GM19043 (cell line): ENCODE results near the gene PRSS3.
"Not testable (repeated sequence)": the region's sequence is repeated elsewhere in the genome, so short reads cannot be mapped to it uniquely, and the experiment has no call there.

Experiments used
- ATAC-seq: cut with Tn5 transposase; IDR thresholded peaks from one replicate; pipeline ENCODE4 v1.9.1; 2021; ENCODE audit warnings: low read depth; ENCODE audit not compliant: unreplicated experiment

Gene PRSS3

DNA sequence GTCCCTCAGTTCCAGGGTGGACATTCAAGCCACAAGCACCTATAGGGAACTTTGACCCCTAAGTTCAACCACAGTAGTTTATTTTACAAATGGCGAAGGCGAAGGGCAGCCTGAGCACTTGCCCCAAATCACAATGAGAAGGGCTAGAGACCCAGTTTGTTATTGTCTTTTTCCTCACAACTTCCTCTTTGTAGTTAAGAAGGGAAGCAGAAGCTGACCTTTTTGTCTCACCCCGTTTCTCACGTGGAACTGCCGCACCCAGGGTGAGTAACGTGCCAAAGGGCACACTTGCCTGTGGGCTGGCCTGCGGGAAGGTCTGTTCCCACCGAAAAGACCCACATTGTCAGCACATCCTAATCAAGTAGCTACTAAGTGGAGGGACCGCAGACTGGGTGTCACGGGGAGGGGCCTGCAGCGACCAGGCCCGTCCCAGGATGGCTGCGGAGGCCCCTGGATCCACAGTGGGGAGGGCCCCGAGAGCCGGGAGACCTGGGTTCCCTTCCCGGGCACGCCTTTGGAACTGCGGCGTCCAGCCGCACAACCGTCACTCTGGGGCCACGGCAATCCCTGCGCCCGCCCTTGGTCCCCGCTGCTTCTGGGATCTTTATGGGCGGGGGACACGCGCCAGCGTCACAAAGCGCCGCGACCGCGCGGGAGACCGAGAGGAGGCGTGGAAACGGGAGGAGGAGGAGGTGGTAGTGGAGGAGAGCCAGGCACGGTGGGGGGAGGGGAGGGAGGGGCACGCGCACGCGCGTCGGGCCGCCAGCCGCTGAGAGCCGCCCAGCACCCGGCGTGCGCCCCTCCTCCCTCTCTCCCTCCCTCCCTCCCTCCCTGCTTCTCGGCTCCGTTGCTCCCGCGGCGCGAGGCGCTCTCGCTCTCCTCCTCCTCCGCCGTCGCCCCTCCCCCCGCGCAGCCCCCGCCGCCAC lies 21.2 kb downstream of the PRSS3 start, which contains the start of gene UBE2R2:
TSS of gene UBE2R2 (plus strand) at position 834 of the 926 bp plus-strand sequence. CDS start 598 bp downstream, outside the sequence.
- ATAC-seq = peak; percentile 59

DNA sequence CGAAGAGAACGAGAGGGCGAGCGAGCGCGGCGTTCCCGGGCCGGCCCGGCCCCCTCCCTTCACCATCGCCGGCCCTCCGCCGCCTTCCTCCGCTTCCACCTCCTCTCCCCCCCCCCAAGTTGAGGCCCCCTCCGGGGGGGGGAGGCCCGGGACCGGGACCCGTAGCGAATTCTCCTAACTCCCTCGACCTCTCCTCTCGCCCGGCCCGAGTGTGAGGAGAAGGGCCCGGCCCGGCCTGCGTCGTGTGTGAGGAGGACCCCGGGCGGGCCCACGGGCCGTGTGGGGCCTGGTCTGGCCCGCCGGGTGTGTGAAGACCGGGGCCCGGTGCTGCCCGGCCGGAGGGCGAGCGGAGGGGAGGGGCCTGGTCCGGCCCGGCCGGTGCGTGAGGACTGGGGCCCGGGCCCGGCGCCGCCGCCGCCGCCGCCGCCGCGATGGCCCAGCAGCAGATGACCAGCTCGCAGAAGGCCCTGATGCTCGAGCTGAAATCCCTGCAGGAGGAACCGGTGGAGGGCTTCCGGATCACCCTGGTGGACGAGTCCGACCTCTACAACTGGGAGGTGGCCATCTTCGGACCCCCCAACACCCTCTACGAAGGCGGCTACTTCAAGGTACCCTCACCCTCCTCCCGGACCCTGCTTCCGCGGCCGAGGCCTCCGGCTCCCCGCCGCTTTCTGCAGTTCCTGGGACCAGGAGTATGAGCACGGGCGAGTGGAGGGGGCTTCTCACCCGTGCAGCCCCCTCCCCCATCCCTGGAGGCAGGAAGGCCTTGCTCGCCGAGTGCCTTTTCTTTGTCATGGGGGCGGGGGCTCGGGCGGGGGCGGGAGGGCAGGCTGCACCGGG lies 22.2 kb downstream of the PRSS3 start:
- ATAC-seq = peak; percentile 3

DNA sequence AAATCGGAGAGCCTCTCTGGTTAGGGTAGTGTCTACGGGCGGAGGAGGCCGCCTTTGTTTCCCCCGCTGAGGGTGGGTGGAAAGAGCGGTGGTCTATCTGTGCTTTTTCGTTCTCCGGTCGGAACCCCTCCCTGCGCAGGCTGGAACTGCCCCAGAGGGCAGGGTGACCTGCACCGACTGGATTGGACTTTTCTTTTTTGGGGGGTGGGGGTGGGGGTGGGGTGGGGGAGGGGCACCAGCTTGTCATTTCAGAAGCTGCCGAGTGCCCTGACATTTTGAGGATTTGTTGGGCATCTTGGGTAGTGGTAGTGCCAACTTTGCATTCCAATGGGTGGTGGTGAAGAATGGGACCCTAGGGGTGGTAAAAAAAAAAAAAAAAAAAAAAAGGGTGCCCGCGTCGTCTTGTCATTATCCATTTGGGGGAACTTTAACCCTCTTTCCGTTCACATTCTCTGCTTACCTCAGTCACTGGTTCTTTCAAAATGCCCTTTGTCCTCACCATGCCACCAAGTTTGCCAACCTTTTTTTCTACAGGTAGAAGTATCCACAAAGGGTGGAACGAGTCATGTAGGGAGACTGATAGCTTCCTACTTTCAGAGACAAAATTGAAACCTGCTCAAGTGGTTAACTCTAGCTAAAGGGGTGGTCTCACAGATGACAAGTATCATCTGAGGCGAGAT lies 22.9 kb downstream of the PRSS3 start:
- no peak for ATAC-seq

DNA sequence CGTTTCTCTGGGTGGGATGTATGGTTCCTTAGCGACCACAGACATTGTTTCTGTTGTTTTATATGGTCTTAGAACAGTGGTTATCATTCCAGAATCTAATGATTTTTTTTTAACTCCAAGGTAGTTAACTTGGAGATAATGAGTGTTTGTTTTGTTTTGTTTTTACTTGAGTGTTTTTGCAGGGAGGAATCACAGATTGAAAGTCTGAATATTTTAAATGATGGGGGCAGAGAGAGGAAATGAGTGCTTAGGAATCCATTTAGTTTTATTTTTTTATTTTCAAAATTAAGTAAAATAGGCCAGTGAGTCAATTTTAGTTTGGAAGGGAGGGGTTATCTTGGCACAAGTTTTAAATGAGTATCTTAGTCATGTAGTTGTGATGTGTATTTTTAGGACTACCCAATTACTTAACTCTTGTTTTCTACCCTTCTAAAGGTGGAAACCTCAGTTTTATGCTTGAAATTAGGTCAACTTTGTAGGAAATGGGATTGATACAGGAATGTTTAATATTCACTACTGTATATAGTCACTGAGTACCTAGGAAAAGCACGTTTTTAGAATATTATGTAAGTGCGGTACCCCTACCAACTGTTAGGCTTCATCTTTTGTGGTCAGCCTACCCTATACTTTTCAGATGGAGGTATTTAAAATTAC lies 23.6 kb downstream of the PRSS3 start:
- ATAC-seq = no peak

DNA sequence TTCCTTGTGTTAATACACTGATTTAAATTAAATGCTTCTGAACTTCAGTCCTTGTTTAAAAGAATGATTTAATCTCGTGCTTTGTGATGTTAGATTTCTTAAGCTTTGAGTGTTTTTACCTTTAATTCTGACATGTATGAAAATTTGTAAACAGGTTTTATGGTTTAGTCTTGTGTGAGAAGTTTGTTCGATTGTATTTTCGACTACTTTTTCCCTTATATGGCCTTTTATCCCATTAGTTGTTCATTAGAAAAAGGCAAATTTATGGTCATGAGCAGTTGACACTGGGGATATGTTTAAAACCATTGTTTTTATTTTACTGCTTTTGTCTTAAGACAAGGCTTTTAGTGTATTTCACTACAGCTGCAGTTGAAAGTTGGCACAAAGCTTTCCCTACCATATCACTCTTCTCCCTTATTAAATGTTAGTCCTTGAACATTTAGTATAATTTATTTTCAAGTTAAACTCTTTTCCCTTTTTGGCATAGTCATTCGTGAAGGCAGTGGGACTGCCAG lies 24.9 kb downstream of the PRSS3 start:
- no peak for ATAC-seq

DNA sequence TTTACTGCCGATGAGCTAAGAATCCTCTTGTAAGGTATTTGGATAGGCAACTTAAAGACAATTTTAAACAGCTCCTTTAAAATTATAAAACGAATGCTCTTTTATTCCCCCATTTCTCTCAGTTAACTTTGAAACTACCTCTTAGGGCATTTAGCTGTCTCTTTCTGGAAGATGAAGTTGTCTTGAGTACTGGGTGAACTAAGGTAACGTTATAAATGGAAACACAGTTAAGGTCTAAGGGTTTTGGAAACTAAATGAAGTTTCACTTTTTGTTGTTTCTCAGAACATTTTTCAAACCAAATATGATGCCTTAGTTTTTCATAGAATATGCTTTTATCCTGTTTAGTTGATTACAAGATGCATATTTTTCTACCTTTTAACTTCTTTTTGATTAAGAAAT lies 28.4 kb downstream of the PRSS3 start:
- no peak for ATAC-seq

DNA sequence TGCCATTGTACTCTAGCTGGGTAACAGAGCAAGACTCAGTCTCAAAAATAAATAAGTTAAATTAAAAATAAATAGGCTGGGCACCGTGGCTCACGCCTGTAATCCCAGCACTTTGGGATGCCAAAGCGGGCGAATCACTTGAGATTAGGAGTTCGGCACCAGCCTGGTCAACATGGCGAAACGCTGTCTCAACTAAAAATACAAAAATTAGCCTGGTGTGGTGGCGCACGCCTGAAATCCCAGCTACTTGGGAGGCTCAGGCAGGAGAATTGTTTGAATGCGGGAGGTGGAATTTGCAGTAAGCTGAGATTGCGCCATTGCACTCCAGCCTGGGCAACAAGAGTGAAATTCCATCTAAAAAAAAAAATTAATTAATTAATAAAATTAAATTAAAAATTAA lies 31.9 kb downstream of the PRSS3 start:
- not testable (repeated sequence) for ATAC-seq

DNA sequence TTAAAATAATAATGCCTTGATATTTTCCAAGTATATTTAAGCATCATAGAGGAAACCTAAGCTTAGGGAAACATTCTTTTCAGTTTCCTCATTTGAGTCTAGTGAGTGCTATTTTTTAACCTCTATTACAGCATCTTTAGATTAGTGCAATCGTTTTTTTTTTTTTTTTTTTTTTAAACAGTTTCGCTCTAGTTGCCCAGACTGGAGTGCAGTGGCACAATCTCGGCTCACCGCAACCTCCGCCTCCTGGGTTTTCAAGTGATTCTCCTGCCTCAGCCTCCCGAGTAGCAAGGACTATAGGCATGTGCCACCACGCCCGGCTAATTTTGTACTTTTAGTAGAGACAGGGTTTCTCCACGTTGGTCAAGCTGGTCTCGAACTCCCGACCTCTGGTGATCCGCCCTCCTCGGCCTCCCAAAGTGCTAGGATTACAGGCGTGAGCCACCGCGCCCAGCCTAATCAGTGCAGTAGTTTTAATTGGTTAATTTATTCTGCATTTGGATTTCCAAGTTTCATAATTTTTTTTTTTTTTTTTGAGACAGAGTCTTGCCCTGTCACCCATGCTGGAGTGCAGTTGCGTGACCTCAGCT lies 34.4 kb downstream of the PRSS3 start:
- not testable (repeated sequence) for ATAC-seq

DNA sequence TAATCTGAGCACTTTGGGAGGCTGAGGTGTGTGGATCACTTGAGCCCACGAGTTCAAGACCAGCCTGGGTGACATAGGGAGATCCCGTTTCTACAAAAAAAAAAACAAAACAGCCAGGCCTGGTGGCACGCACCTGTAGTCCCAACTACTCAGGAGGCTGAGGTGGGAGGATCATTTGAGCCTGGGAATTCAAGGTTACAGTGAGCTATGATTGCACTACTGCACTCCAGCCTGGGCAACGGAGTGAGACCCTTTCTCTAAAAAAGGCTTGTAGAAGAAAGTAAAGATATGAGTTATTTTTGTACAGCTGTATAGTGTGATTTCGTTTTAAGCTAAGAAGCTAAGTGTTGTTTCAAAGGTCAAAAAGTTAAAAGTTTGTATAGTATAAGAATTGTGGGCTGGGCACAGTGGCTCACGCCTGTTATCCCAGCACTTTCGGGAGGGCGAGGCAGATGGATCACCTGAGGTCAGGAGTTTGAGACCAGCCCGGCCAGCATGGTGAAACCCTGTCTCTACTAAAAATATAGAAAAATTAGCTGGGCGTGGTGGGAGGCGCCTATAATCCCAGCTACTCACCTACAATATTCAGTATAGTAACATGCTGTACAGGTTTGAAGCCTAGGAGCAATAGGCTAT lies 40.4 kb downstream of the PRSS3 start:
- no peak for ATAC-seq

DNA sequence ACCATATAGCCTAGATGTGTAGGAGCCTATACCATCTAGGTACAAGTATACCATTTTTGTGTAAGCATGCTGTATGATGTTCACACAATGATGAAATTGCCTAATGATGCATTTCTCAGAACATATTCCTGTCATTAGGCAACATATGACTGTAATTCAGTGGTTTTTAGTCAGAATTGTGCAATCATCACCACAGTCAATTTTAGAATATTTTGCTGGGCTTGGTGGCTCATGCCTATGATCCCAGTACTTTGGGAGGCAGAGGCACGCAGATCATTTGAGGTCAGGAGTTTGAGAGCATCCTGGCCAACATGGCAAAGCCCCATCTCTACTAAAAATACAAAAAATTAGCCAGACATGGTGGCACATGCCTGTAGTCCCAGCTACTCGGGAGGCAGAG lies 40.9 kb downstream of the PRSS3 start:
- not testable (repeated sequence) for ATAC-seq

DNA sequence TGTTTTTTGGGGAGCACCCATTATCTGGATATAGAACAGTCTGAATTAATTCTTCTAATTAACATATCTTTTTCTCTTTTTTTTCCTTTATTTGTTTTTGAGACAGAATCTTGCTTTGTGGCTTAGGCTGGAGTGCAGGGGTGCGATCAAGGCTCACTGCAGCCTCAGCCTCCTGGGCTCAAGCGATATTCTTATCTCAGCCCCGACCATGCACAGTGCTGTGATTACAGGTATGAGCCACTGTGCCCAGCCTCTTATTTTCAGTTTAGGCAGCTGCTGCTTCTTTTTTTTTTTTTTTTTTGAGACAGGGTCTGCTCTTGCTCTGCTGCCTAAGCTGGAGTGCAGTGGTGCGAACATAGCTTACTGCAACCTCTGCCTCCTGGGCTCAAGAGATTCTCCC lies 41.8 kb downstream of the PRSS3 start:
- ATAC-seq = no peak

DNA sequence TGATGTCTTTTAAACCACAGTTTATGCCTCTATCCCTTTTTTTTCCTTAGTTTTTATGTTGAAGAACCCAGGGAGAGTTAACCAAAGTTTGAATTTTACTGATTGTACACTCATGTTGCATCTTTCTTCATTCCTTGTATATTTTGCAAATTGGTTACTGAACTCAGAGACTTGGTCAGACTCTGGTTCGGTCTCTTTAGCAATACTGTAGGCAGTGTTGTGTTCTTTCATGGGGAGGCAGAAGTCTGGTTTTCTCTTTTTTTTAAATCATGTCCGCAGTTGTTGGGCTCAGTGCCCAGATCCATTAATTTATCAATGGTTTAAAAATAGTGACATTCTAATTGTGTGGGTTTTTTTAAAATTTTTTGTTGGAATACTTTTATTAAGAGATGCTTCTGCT lies 45.0 kb downstream of the PRSS3 start:
- ATAC-seq = no peak

DNA sequence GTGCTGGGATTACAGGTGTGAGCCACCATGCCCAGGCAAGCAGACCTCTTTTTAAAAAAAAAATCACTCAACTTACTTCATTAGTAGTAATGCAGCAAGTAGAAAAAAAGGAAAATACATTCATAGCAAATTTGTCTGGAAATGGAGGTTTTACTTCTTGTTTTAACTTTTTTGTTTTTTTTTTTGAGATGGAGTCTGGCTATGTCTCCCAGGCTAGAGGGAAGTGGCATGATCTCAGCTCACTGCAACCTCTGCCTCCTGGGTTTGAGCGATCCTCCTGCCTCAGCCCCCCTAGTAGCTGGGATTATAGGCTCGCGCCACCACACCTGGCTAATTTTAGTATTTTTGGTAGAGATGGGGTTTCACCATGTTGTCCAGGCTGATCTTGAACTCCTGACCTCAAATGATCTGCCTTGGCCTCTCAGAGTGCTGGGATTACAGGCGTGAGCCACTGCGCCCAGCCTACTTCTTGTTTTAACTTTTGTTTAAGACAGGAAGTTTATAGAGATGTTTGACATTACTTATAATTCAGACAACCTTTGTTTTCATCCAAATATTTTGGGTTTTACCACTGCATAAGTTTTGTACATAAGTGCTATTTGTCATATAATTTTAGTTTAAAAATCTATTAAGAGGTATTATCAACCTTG lies 48.1 kb downstream of the PRSS3 start:
- ATAC-seq = no peak

DNA sequence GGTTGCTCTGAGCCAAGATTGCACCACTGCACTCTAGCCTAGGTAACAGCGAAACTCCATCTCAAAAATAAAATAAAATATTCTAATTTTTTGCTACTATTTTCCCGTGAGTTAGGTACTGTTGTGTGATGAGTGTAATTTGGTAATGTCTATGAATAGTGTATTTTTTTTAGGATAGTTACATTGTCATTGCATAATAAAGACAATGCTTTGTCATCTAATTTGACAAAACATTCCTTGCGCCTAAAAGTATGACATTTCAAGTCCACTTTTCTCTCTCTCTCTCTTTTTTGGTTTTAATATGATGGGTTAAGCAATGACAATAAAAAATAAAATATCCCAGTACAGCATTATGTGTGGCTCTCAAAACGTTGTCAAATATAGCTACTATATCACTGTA lies 50.9 kb downstream of the PRSS3 start:
- no peak for ATAC-seq

DNA sequence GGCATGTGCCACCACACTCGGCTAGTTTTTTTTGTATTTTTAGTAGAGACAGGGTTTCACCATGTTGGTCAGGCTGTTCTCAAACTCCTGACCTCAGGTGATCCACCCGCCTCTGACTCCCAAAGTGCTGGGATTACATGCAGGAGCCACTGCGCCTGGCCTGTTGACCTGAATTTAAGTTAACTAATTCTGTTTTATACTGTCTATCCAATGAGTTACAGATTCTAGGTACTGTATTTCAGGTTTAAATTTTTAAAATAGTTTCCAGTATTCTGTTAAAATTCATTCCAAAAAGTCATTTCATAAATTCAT lies 52.5 kb downstream of the PRSS3 start:
- not testable (repeated sequence) for ATAC-seq
